Measurements from ENCODE around the gene EIF2B4.
"Not testable (repeated sequence)": the region's sequence is repeated elsewhere in the genome, so short reads cannot be mapped to it uniquely, and the experiment has no call there.

The EIF2B4 gene

GRCh38 chr2:27324720-27325119 lies 45.4 kb downstream of the EIF2B4 start:
- H3K4me1 Mint-ChIP-seq (ENCODE audit: low read depth): peaks cover 27% of the 10 kb centered on the region
- DNase-seq: no peak
- peak overlapping the region; percentile 9 for H3K27ac Mint-ChIP-seq
- no peaks in the 10 kb centered on the region for H3K9me3 Mint-ChIP-seq
- H3K4me3 Mint-ChIP-seq: no peak overlapping the region
- H3K27me3 Mint-ChIP-seq: no peaks in the 10 kb centered on the region
- peaks cover 85% of the 10 kb centered on the region for H3K36me3 Mint-ChIP-seq (ENCODE audit: low read depth)

- no peaks in the 10 kb centered on the region for H3K27me3 Mint-ChIP-seq
- peaks cover 80% of the 10 kb centered on the region for H3K36me3 Mint-ChIP-seq (ENCODE audit: low read depth)
- peak overlapping the region; percentile 92 for H3K27ac Mint-ChIP-seq
- no peaks in the 10 kb centered on the region for H3K9me3 Mint-ChIP-seq
- peaks cover 27% of the 10 kb centered on the region for H3K4me1 Mint-ChIP-seq (ENCODE audit: low read depth)
- peak overlapping the region; percentile 89 for H3K4me3 Mint-ChIP-seq
- DNase-seq: no peak
These were observed 46.4 kb downstream of the EIF2B4 start for GRCh38 chr2:27323596-27324285.

GRCh38 chr2:27322766-27323595 lies 47.2 kb downstream of the EIF2B4 start, which contains the start of gene MPV17:
MPV17 (minus strand) TSS chr2:27323097; CDS start chr2:27322517, 580 bp downstream.
- Mint-ChIP-seq H3K4me3 (peak within 1 kb of the TSS; percentile 89), H3K27me3 (no peaks in the 10 kb centered on the region), H3K9me3 (no peaks in the 10 kb centered on the region), H3K4me1 (ENCODE audit: low read depth) (peaks cover 27% of the 10 kb centered on the region), H3K27ac (peak within 1 kb of the TSS; percentile 92), H3K36me3 (ENCODE audit: low read depth) (peaks cover 79% of the 10 kb centered on the region)
- DNase-seq: peak; percentile 90

GRCh38 chr2:27322301-27322765 lies 47.8 kb downstream of the EIF2B4 start:
- no peaks in the 10 kb centered on the region for H3K27me3 Mint-ChIP-seq

GRCh38 chr2:27320958-27321543 lies 49.1 kb downstream of the EIF2B4 start:
- Mint-ChIP-seq H3K27me3 (no peaks in the 10 kb centered on the region), H3K36me3 (ENCODE audit: low read depth) (peaks cover 77% of the 10 kb centered on the region), H3K4me3 (peak overlapping the region; percentile 89), H3K27ac (peak overlapping the region; percentile 66), H3K9me3 (no peaks in the 10 kb centered on the region), H3K4me1 (ENCODE audit: low read depth) (peaks cover 27% of the 10 kb centered on the region)
- DNase-seq: no peak

More at GRCh38 chr2:27322301-27322765, 47.8 kb downstream of the EIF2B4 start:
- peak overlapping the region; percentile 89 for H3K4me3 Mint-ChIP-seq
- no peaks in the 10 kb centered on the region for H3K9me3 Mint-ChIP-seq
- peak; percentile 52 for DNase-seq
- peaks cover 27% of the 10 kb centered on the region for H3K4me1 Mint-ChIP-seq (ENCODE audit: low read depth)
- peaks cover 79% of the 10 kb centered on the region for H3K36me3 Mint-ChIP-seq (ENCODE audit: low read depth)
- peak overlapping the region; percentile 92 for H3K27ac Mint-ChIP-seq

- DNase-seq, H3K27ac Mint-ChIP-seq, H3K4me3 Mint-ChIP-seq, H3K9me3 Mint-ChIP-seq, H3K27me3 Mint-ChIP-seq: not testable (repeated sequence)
- peaks cover 27% of the 10 kb centered on the region for H3K4me1 Mint-ChIP-seq (ENCODE audit: low read depth)
- peaks cover 73% of the 10 kb centered on the region for H3K36me3 Mint-ChIP-seq (ENCODE audit: low read depth)
These were observed 50.3 kb downstream of the EIF2B4 start for GRCh38 chr2:27319839-27320238.

- peaks cover 63% of the 10 kb centered on the region for H3K36me3 Mint-ChIP-seq (ENCODE audit: low read depth)
- H3K27me3 Mint-ChIP-seq: no peaks in the 10 kb centered on the region
- no peaks in the 10 kb centered on the region for H3K9me3 Mint-ChIP-seq
- H3K4me3 Mint-ChIP-seq: no peak overlapping the region
- no peak overlapping the region for H3K27ac Mint-ChIP-seq
- H3K4me1 Mint-ChIP-seq (ENCODE audit: low read depth): peaks cover 12% of the 10 kb centered on the region
- no peak for DNase-seq
These were observed 53.3 kb downstream of the EIF2B4 start for GRCh38 chr2:27316655-27317412.

GRCh38 chr2:27315122-27315521 lies 55.0 kb downstream of the EIF2B4 start:
- Mint-ChIP-seq H3K4me3 (no peak overlapping the region), H3K27ac (no peak overlapping the region), H3K4me1 (ENCODE audit: low read depth) (no peaks in the 10 kb centered on the region), H3K9me3 (no peaks in the 10 kb centered on the region), H3K27me3 (no peaks in the 10 kb centered on the region), H3K36me3 (ENCODE audit: low read depth) (peaks cover 63% of the 10 kb centered on the region)
- DNase-seq: no peak

- H3K9me3 Mint-ChIP-seq: no peaks in the 10 kb centered on the region
- no peaks in the 10 kb centered on the region for H3K27me3 Mint-ChIP-seq
- DNase-seq: no peak
- H3K4me1 Mint-ChIP-seq (ENCODE audit: low read depth): no peaks in the 10 kb centered on the region
- no peak overlapping the region for H3K4me3 Mint-ChIP-seq
- H3K27ac Mint-ChIP-seq: no peak overlapping the region
- H3K36me3 Mint-ChIP-seq (ENCODE audit: low read depth): peaks cover 66% of the 10 kb centered on the region
These were observed 55.4 kb downstream of the EIF2B4 start for GRCh38 chr2:27314709-27315108.

All from activated T-cell treated with anti-CD3 and anti-CD28 coated beads, Interleukin-2, amount 50 U/mL, for 24 hours (primary cell).